H4 (cell line): ENCODE results near the gene PRR22. TPM values are rescaled to one million over a fixed set of nuclear protein-coding genes. Genes with fewer than 3 reads are reported as not detected.
"Not testable (repeated sequence)": the region's sequence is repeated elsewhere in the genome, so short reads cannot be mapped to it uniquely, and the experiment has no call there.

ENCODE experiments used
- DNase-seq: peaks from one replicate; pipeline ENCODE4 v3.0.0-alpha.2; 2015; ENCODE audit warnings: low spot score
- total RNA-seq: library from RNA; depleted of rRNA; stranded (reverse); fragments of >200 nt; shearing (Covaris generic); gene quantifications from 2 replicates; pipeline ENCODE4 v1.2.3, GENCODE V29; 2014; rRNA removed

Gene PRR22
- total RNA-seq, 1 experiment from 2014 or later, result 0.25 TPM

- no peak for DNase-seq
Measured at GRCh38 chr19:5751709-5752108, 32.8 kb downstream of the PRR22 start.

GRCh38 chr19:5749505-5749904, 35.0 kb downstream of the PRR22 start:
- DNase-seq, result no peak

GRCh38 chr19:5748920-5749319, 35.6 kb downstream of the PRR22 start:
- DNase-seq, result not testable (repeated sequence)

- not testable (repeated sequence) for DNase-seq
Measured at GRCh38 chr19:5744999-5745398, 39.5 kb downstream of the PRR22 start.

GRCh38 chr19:5743630-5744029, 40.9 kb downstream of the PRR22 start:
- DNase-seq, result no peak

GRCh38 chr19:5742051-5742450, 42.5 kb downstream of the PRR22 start:
- DNase-seq, result no peak

GRCh38 chr19:5738423-5738822, 46.1 kb downstream of the PRR22 start:
- no peak for DNase-seq

- not testable (repeated sequence) for DNase-seq
Measured at GRCh38 chr19:5733172-5733571, 51.4 kb downstream of the PRR22 start.

Other genes starting within 250 kb of the PRR22 start
- gene TINCR, start 216.8 kb downstream of the PRR22 start, total RNA-seq, result 2.3 and 4.3 TPM in 2 replicates
- 10.8 and 19.1 TPM in 2 replicates for gene SAFB2, start 162.0 kb downstream of the PRR22 start, total RNA-seq
- 18.4 and 19.5 TPM in 2 replicates for gene SAFB, start 161.7 kb downstream of the PRR22 start, total RNA-seq
- 38.1 and 52.7 TPM in 2 replicates for gene MICOS13, start 104.2 kb downstream of the PRR22 start, total RNA-seq
- gene HSD11B1L, start 103.7 kb downstream of the PRR22 start, total RNA-seq, result 2.4 and 4.9 TPM in 2 replicates
- 933 and 1,282 TPM in 2 replicates for gene RPL36, start 94.5 kb downstream of the PRR22 start, total RNA-seq
- 49.1 and 81.4 TPM in 2 replicates for gene LONP1, start 64.6 kb downstream of the PRR22 start, total RNA-seq
- gene CATSPERD, start 64.1 kb downstream of the PRR22 start, total RNA-seq, result not detected in 2 replicates
- gene DUS3L, start 6.4 kb upstream of the PRR22 start, total RNA-seq, result 23.2 and 28.1 TPM in 2 replicates
- gene NRTN, start 20.3 kb upstream of the PRR22 start, total RNA-seq, result 0.06 and 0.23 TPM in 2 replicates
- gene FUT6, start 55.0 kb upstream of the PRR22 start, total RNA-seq, result not detected in 2 replicates
- gene FUT3, start 66.7 kb upstream of the PRR22 start, total RNA-seq, result not detected in 2 replicates
- gene FUT5, start 85.8 kb upstream of the PRR22 start, total RNA-seq, result not detected in 2 replicates
- 281 and 301 TPM in 2 replicates for gene NDUFA11, start 119.0 kb upstream of the PRR22 start, total RNA-seq
- 1.0 and 3.1 TPM in 2 replicates for gene VMAC, start 120.1 kb upstream of the PRR22 start, total RNA-seq
- gene CAPS, start 129.5 kb upstream of the PRR22 start, total RNA-seq, result 0.08 and 0.66 TPM in 2 replicates
- 54.2 and 70.6 TPM in 2 replicates for gene RANBP3, start 193.4 kb upstream of the PRR22 start, total RNA-seq